ENCODE data around the gene TAAR5.

The TAAR5 gene

DNA sequence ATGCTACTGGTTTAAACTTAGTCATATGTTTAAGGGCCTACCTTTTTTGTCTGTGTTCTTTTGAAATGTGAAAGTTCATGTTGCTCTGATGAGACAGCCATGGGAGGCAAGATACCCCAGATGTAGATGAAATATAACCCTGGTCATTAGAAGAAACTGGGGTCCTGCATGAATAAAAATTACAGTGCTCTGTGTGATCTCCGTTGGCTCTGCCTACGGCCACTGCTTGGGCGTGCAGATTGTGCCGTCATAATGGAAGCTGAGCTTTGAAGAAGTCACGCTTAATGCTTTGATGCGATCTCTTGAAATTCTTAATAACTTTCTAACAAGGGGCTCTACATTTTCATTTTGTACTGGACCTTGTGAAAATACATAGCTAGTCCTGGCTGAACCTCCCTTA lies 34.6 kb upstream of the TAAR5 start, which contains the start of gene TAAR2:
TAAR2 (minus strand) TSS at position 101 of the 400 bp plus-strand sequence; CDS start at position 101, 0 bp downstream.
- Histone ChIP-seq H3K79me2 (no peaks in the 10 kb centered on the region), H3K36me3 (ENCODE audit: control insufficient read depth, insufficient read depth, low read length) (no peaks in the 10 kb centered on the region), H3K4me3 (ENCODE audit: low read depth, low read length) (no peak within 1 kb of the TSS), H3K9me3 (ENCODE audit: control insufficient read depth, low read length) (no peaks in the 10 kb centered on the region), H3K4me1 (no peaks in the 10 kb centered on the region), H3K27me3 (ENCODE audit: control insufficient read depth, insufficient read depth, low read length) (no peaks in the 10 kb centered on the region), H2AFZ (no peak within 1 kb of the TSS), H3K9ac (no peak within 1 kb of the TSS), H3K27ac (no peak within 1 kb of the TSS), H3K4me2 (ENCODE audit: low read length) (no peak within 1 kb of the TSS)
- TF ChIP-seq CTCF (IDR thresholded peaks at IDR 0.05), result no peak

- Histone ChIP-seq H3K27me3 (ENCODE audit: control insufficient read depth, insufficient read depth, low read length) (no peaks in the 10 kb centered on the region), H3K4me2 (ENCODE audit: low read length) (no peak overlapping the region), H3K27ac (no peak overlapping the region), H3K79me2 (no peaks in the 10 kb centered on the region), H3K9ac (no peak overlapping the region), H3K9me3 (ENCODE audit: control insufficient read depth, low read length) (no peaks in the 10 kb centered on the region), H3K36me3 (ENCODE audit: control insufficient read depth, insufficient read depth, low read length) (no peaks in the 10 kb centered on the region), H3K4me3 (ENCODE audit: low read depth, low read length) (no peak overlapping the region), H2AFZ (no peak overlapping the region), H3K4me1 (no peaks in the 10 kb centered on the region)
- TF ChIP-seq CTCF (IDR thresholded peaks at IDR 0.05), result no peak
These were observed 33.7 kb upstream of the TAAR5 start for GRCh38 chr6:132623106-132623845.

DNA sequence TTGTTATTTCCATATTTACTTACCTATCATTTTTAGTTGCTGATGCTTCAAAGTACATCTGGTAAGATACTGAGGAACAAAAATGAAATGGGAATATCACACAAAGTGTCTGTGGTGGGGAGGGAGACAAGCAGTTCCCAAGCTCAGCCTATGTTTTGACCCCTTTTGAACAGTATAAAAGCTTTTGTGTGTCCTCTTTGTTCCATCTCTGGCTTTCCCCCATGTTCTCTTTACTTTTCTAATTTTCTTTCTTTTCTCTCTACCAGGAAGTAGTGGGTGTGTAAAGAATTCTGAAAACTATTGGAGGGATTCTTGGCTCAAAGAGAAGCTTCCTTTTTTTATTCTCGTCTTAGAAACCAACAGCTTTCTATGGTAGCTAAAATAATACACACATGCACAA lies 27.1 kb upstream of the TAAR5 start:
- no peak overlapping the region for H3K4me3 ChIP-seq (ENCODE audit: low read depth, low read length)
- no peak overlapping the region for H3K4me2 ChIP-seq (ENCODE audit: low read length)
- no peaks in the 10 kb centered on the region for H3K36me3 ChIP-seq (ENCODE audit: control insufficient read depth, insufficient read depth, low read length)
- H3K27me3 ChIP-seq (ENCODE audit: control insufficient read depth, insufficient read depth, low read length), result no peaks in the 10 kb centered on the region
- H3K79me2 ChIP-seq, result no peaks in the 10 kb centered on the region
- TF ChIP-seq CTCF (IDR thresholded peaks at IDR 0.05), result no peak
- H3K9me3 ChIP-seq (ENCODE audit: control insufficient read depth, low read length), result no peaks in the 10 kb centered on the region
- no peak overlapping the region for H2AFZ ChIP-seq
- H3K4me1 ChIP-seq, result no peaks in the 10 kb centered on the region
- H3K9ac ChIP-seq, result no peak overlapping the region
- no peak overlapping the region for H3K27ac ChIP-seq

GRCh38 chr6:132614554-132614953 lies 25.0 kb upstream of the TAAR5 start:
- H3K9ac ChIP-seq, result no peak overlapping the region
- H3K4me2 ChIP-seq (ENCODE audit: low read length), result no peak overlapping the region
- no peak overlapping the region for H2AFZ ChIP-seq
- H3K36me3 ChIP-seq (ENCODE audit: control insufficient read depth, insufficient read depth, low read length), result no peaks in the 10 kb centered on the region
- H3K4me1 ChIP-seq, result no peaks in the 10 kb centered on the region
- H3K27me3 ChIP-seq (ENCODE audit: control insufficient read depth, insufficient read depth, low read length), result no peaks in the 10 kb centered on the region
- no peak overlapping the region for H3K4me3 ChIP-seq (ENCODE audit: low read depth, low read length)
- no peak overlapping the region for H3K27ac ChIP-seq
- no peaks in the 10 kb centered on the region for H3K9me3 ChIP-seq (ENCODE audit: control insufficient read depth, low read length)
- no peaks in the 10 kb centered on the region for H3K79me2 ChIP-seq
- no peak for TF ChIP-seq CTCF (IDR thresholded peaks at IDR 0.05)

Data from parathyroid adenoma (tissue), 2 donors.